Gastroesophageal sphincter (tissue), 4 donors: ENCODE results near the gene RAB33B. TPM values are rescaled to one million over a fixed set of nuclear protein-coding genes. Genes with fewer than 3 reads are reported as not detected.

Source experiments
- ATAC-seq: fragments of 150-250 bp; one replicate; pipeline ENCODE4 v1.9.1; 2016; ENCODE audit warnings: mild to moderate bottlenecking, moderate library complexity
- H3K27ac ChIP-seq, 4 donors: fragments of 200-600 bp; sonication (generic) in 3 of 4; 1 replicate in 3 of 4; 2 replicates in 1 of 4; pipeline ENCODE4 v1.5.1; 2016 to 2019
- H3K27me3 ChIP-seq: fragments of 200-600 bp; sonication (generic); one replicate; pipeline ENCODE4 v1.5.1; 2019
- H3K36me3 ChIP-seq, 2 donors: fragments of 200-600 bp; sonication (generic); one replicate each; pipeline ENCODE4 v1.5.1; 2019; ENCODE audit warnings: control low read depth in 1 of 2
- H3K4me1 ChIP-seq, 3 donors: fragments of 200-600 bp; sonication (generic); 1 replicate in 2 of 3; 2 replicates in 1 of 3; pipeline ENCODE4 v1.5.1; 2016 to 2019; ENCODE audit warnings: control low read depth in 2 of 3
- H3K4me3 ChIP-seq, 2 donors: fragments of 200-600 bp; sonication (generic); one replicate each; pipeline ENCODE4 v1.5.1; 2019; ENCODE audit warnings: mild to moderate bottlenecking in 1 of 2, moderate library complexity in 1 of 2
- H3K9me3 ChIP-seq, 3 donors: fragments of 200-600 bp; sonication (generic); one replicate each; pipeline ENCODE4 v1.5.1; 2017 to 2019; ENCODE audit warnings: control low read depth in 2 of 3
- EP300 ChIP-seq: sonication (generic); formaldehyde crosslinking; IDR thresholded peaks from one replicate; pipeline ENCODE4 v1.6.1; 2017; ENCODE audit warnings: antibody characterized with exemption, mild to moderate bottlenecking
- POLR2A ChIP-seq, 2 donors: fragments of 450-650 bp; IDR thresholded peaks; one replicate each; pipeline ENCODE4 v1.6.1; 2017; ENCODE audit warnings: antibody characterized with exemption in 2 of 2, mild to moderate bottlenecking in 2 of 2, moderate library complexity in 1 of 2
- POLR2AphosphoS5 ChIP-seq: sonication (generic); formaldehyde crosslinking; IDR thresholded peaks from one replicate; pipeline ENCODE4 v1.6.1; 2017; ENCODE audit warnings: antibody characterized with exemption
- WGBS, 2 donors: methylation state at CpG; one replicate each; pipeline ENCODE4 v1.1.5; 2018; ENCODE audit warnings: low coverage in 1 of 2; 5-methylcytosine and 5-hydroxymethylcytosine counted together
- total RNA-seq, 4 donors: library from RNA; depleted of rRNA; stranded (reverse); fragments of >200 nt; gene quantifications; one replicate each; pipeline ENCODE4 v1.1.0, GENCODE V29; 2016
- TF ChIP-seq, protein P1 (sequence below), 4 experiments: fragments of 200-600 bp in 2 of 4; fragments of 450-650 bp in 2 of 4; sonication (generic) in 1 of 4; IDR thresholded peaks; one replicate each; pipeline ENCODE4 v1.5.1; 2017 to 2019; ENCODE audit warnings: antibody characterized with exemption in 4 of 4, mild to moderate bottlenecking in 2 of 4, moderate library complexity in 2 of 4

The RAB33B gene
- total RNA-seq, 4 donors from 2014 or later: 13.5 to 16.9 (median 14.2) TPM

DNA sequence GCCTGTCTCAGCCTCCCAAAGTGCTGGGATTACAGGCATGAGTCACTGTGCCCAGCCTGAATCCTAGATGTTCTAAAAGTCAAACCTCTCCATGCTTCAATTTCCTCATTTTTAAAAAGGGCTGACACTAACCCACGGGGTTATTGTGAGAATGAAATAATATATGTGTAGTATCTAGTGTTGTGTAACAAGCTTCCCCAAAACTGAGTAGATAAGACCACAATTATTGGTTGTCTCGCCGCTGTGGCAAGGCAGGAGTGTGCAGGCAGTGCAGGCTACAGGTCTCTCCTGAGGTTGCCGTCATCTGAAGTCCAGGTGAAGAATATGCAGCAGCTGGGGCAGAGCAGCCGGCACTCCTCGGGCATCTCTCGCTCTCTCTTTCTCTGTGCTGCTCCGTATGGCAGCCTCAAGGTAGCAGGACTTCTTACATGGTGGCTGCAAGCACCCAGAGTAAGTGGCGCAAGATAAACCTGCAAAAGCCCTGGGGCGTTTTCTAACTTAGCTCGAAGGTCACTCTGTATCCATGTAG lies 30.9 kb downstream of the RAB33B start:
- no peaks in the 10 kb centered on the region for H3K27me3 ChIP-seq
- TF ChIP-seq POLR2A (IDR thresholded peaks at IDR 0.05) (no peak), POLR2AphosphoS5 (no peak), EP300 (no peak)
- TF ChIP-seq, protein P1, sequence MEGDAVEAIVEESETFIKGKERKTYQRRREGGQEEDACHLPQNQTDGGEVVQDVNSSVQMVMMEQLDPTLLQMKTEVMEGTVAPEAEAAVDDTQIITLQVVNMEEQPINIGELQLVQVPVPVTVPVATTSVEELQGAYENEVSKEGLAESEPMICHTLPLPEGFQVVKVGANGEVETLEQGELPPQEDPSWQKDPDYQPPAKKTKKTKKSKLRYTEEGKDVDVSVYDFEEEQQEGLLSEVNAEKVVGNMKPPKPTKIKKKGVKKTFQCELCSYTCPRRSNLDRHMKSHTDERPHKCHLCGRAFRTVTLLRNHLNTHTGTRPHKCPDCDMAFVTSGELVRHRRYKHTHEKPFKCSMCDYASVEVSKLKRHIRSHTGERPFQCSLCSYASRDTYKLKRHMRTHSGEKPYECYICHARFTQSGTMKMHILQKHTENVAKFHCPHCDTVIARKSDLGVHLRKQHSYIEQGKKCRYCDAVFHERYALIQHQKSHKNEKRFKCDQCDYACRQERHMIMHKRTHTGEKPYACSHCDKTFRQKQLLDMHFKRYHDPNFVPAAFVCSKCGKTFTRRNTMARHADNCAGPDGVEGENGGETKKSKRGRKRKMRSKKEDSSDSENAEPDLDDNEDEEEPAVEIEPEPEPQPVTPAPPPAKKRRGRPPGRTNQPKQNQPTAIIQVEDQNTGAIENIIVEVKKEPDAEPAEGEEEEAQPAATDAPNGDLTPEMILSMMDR (IDR thresholded peaks at IDR 0.05): no peak
- no peak for ATAC-seq
- H3K27ac ChIP-seq: no peak overlapping the region
- no peak overlapping the region for H3K4me3 ChIP-seq
- 65 to 78% methylated on average over 4 to 8 of the region's 11 CpGs for WGBS, 2 donors
- H3K9me3 ChIP-seq: no peaks in the 10 kb centered on the region
- no peaks in the 10 kb centered on the region for H3K4me1 ChIP-seq
- no peaks in the 10 kb centered on the region for H3K36me3 ChIP-seq

DNA sequence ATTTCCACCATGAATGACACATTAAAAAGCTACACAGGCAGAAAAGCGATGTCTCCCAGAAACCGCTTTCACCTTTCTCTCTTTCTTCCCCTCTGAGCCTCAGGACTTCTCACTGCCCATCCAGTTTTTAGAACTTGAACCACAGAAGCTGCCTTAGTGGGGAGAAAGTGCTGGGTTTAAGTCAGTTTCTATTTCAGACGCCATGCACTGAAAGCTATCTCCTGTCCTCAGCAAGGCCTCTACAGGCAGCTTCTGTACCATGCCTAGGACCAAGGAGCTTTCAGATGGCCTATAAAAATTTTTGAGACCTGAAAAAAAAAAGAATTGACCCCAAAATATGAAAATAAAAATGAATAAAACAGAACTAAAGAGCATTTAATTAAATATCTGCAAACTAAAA lies 34.5 kb downstream of the RAB33B start:
- H3K27ac ChIP-seq: no peak overlapping the region
- WGBS, 2 donors: 97% methylated on average over 3 of the region's 3 CpGs
- no peak for TF ChIP-seq POLR2AphosphoS5
- TF ChIP-seq, protein P1 (IDR thresholded peaks at IDR 0.05): no peak
- TF ChIP-seq POLR2A (IDR thresholded peaks at IDR 0.05): no peak
- no peak for TF ChIP-seq EP300
- no peaks in the 10 kb centered on the region for H3K36me3 ChIP-seq
- no peaks in the 10 kb centered on the region for H3K27me3 ChIP-seq
- no peaks in the 10 kb centered on the region for H3K9me3 ChIP-seq
- ATAC-seq: no peak
- no peak overlapping the region for H3K4me3 ChIP-seq
- H3K4me1 ChIP-seq: no peaks in the 10 kb centered on the region

DNA sequence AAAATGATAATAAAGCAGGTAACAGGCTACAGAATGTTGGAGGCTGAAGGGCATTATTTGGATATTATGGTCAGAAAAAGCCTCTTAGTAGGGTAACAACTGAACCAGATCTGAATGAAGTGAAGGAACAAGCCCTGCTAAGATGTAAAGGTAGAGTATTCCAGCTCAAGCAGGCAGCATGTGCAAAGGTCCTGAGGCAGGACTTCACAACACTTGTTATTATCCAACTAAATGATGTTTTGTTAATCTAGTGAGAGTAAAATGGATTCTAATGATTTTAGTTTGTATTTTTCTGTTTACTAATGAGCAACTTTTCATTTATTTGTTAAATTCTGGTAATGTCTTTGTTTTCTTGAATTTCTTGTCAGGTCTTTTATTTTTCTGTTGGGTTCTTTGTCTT lies 35.7 kb downstream of the RAB33B start:
- H3K27me3 ChIP-seq: no peaks in the 10 kb centered on the region
- H3K36me3 ChIP-seq: no peaks in the 10 kb centered on the region
- TF ChIP-seq, protein P1 (IDR thresholded peaks at IDR 0.05): no peak
- TF ChIP-seq POLR2AphosphoS5: no peak
- no peak for TF ChIP-seq EP300
- no peak for TF ChIP-seq POLR2A (IDR thresholded peaks at IDR 0.05)
- H3K4me3 ChIP-seq: no peak overlapping the region
- H3K4me1 ChIP-seq: no peaks in the 10 kb centered on the region
- no peak for ATAC-seq
- H3K9me3 ChIP-seq: no peaks in the 10 kb centered on the region
- H3K27ac ChIP-seq: no peak overlapping the region

DNA sequence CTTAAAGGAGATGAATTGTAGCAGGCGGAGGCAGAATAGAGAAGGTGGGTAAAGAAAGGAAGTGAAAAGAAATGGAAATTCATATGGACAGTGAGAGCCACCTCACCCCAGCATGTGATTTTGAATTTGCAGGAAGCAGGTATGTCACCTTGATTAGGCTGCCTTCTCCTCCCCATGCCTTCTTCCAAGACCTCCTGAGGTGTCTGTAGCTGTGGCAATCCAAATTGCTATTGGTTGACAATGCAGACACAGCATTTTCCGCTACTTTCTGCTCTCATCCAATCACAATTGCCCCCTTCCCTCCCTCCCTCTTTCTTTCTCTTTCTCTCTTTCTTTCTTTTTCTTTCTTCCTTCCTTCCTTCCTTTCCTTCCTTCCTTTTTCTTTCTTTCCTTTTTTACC lies 38.5 kb downstream of the RAB33B start:
- no peaks in the 10 kb centered on the region for H3K9me3 ChIP-seq
- 96 to 100% methylated on average over 2 of the region's 2 CpGs for WGBS, 2 donors
- TF ChIP-seq POLR2AphosphoS5 (no peak), POLR2A (IDR thresholded peaks at IDR 0.05) (no peak), EP300 (no peak)
- TF ChIP-seq, protein P1 (IDR thresholded peaks at IDR 0.05): no peak
- ATAC-seq: no peak
- peaks cover 0 to under 1% (median 0%) of the 10 kb centered on the region in 3 donors for H3K4me1 ChIP-seq
- no peak overlapping the region for H3K4me3 ChIP-seq
- no peak overlapping the region for H3K27ac ChIP-seq
- no peaks in the 10 kb centered on the region for H3K36me3 ChIP-seq
- no peaks in the 10 kb centered on the region for H3K27me3 ChIP-seq

DNA sequence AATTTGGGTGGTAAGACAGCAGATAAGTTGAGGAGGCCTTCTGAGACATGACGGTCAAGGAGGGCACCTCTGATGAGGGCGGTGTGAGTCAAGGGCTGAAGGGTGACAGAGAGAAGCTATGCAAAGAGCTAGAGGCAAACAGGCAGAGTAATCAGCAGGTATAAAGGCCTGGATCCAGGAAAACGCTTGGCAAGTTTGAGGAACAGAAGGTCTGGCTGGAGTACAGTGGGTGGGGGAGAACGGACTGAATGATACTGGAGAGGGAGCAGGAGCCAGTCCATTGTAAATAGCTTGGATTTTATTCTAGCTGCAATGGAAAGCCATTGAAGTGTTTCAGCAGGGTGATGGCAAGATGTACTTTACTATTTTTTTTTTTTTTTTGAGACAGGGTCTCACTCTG lies 39.3 kb downstream of the RAB33B start:
- Histone ChIP-seq H3K27ac (no peak overlapping the region), H3K4me1 (peaks cover 0 to 8% (median 3%) of the 10 kb centered on the region in 3 donors), H3K27me3 (no peaks in the 10 kb centered on the region), H3K4me3 (no peak overlapping the region), H3K36me3 (no peaks in the 10 kb centered on the region), H3K9me3 (no peaks in the 10 kb centered on the region)
- 78 to 88% methylated on average over 3 to 4 of the region's 4 CpGs for WGBS, 2 donors
- TF ChIP-seq POLR2AphosphoS5 (no peak), EP300 (no peak), POLR2A (IDR thresholded peaks at IDR 0.05) (no peak)
- TF ChIP-seq, protein P1 (IDR thresholded peaks at IDR 0.05): no peak
- no peak for ATAC-seq
